ENCODE results near the gene CTSV.

- no peak for TF ChIP-seq CTCF (IDR thresholded peaks at IDR 0.05)
- TF ChIP-seq POLR2A (IDR thresholded peaks at IDR 0.05): no peak
- no peak for TF ChIP-seq POLR2AphosphoS5 (IDR thresholded peaks at IDR 0.05; ENCODE audit: insufficient read depth in 1 of 2, low read depth in 1 of 2)
Observed at GRCh38 chr9:97076238-97076637, 37.3 kb upstream of the CTSV start.
